Measurements from ENCODE around the gene KLHL22.

The KLHL22 gene

DNA sequence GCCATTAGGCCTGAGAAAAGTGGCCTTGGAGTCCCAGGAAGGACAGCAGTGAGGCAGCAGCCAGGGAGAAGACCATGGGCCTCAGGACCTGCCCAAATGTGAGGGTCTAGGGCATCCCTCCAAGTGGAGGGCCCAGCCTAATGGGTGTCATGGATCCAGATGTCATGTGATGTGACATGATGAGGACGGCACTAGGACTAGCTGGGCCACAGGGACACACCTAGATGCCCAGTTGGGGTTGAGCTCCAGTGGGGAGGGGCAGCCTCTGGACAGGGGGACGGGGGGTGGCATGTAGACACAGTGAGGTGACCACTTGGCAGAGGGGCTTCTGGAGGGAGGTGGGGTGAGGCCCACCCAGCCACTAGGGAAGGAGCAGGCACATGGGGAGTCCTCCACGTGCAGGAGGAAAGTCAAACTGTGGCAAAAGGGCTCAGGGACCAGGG is 63.3 kb downstream of the KLHL22 start:
- H3K4me3 Mint-ChIP-seq, result peak overlapping the region; percentile 58
- DNase-seq, result no peak

DNA sequence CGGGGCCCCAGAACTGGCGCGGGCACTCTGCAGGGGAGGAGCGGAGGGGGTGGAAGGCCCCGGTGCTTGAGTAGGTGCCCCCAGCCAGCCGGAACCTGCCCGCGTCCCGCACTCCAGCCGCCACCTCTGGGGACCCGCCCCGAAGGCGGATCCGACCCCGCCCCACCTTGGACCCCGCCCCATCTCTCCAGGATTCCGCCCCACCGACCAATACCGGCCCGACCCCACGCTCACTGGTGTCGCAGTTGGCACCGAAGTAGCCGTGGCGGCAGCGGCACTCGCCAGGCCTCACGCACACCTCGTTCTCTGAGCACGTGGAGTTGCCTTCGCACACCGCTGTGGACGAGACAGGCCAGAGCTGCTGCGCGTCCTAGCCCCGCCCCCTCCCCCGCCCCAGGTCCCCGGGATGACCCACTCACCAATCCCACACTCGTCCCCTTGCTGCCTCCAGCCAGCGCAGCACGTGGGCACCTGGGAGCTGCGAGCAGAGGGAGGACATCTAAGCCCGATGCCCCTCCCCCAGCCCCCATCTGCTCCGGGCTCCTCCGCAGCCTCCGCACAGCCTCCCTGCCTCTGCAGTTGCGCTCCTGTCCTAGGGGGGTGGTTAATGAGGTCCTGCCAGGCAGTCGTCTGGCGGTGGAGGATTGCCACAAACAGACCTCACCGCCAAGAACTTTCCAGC is 63.9 kb downstream of the KLHL22 start:
- peaks cover 18% of the 10 kb centered on the region for H3K36me3 Mint-ChIP-seq (ENCODE audit: low read depth)
- no peak for DNase-seq
- H3K27me3 Mint-ChIP-seq (ENCODE audit: low read depth, poor library complexity), result peaks cover 89% of the 10 kb centered on the region
- peaks cover 23% of the 10 kb centered on the region for H3K4me1 Mint-ChIP-seq
- TF ChIP-seq CTCF (IDR thresholded peaks at IDR 0.05), result no peak
- H3K4me3 Mint-ChIP-seq, result peak overlapping the region; percentile 63
- H3K9me3 Mint-ChIP-seq, result no peaks in the 10 kb centered on the region
- H3K27ac Mint-ChIP-seq, result no peak overlapping the region

More for the DNA sequence above, 63.3 kb downstream of the KLHL22 start:
- no peak overlapping the region for H3K27ac Mint-ChIP-seq
- peaks cover 14% of the 10 kb centered on the region for H3K36me3 Mint-ChIP-seq (ENCODE audit: low read depth)
- H3K9me3 Mint-ChIP-seq, result no peaks in the 10 kb centered on the region
- no peak for TF ChIP-seq CTCF (IDR thresholded peaks at IDR 0.05)
- H3K4me1 Mint-ChIP-seq, result peaks cover 29% of the 10 kb centered on the region
- peaks cover 89% of the 10 kb centered on the region for H3K27me3 Mint-ChIP-seq (ENCODE audit: low read depth, poor library complexity)

GRCh38 chr22:20430720-20431510 is 64.7 kb downstream of the KLHL22 start:
- Mint-ChIP-seq H3K36me3 (ENCODE audit: low read depth) (peaks cover 18% of the 10 kb centered on the region), H3K9me3 (no peaks in the 10 kb centered on the region), H3K27me3 (ENCODE audit: low read depth, poor library complexity) (peaks cover 87% of the 10 kb centered on the region), H3K4me1 (peaks cover 23% of the 10 kb centered on the region), H3K27ac (no peak overlapping the region), H3K4me3 (peak overlapping the region; percentile 68)
- peak; percentile 25 for TF ChIP-seq CTCF (IDR thresholded peaks at IDR 0.05)
- peak; percentile 72 for DNase-seq

DNA sequence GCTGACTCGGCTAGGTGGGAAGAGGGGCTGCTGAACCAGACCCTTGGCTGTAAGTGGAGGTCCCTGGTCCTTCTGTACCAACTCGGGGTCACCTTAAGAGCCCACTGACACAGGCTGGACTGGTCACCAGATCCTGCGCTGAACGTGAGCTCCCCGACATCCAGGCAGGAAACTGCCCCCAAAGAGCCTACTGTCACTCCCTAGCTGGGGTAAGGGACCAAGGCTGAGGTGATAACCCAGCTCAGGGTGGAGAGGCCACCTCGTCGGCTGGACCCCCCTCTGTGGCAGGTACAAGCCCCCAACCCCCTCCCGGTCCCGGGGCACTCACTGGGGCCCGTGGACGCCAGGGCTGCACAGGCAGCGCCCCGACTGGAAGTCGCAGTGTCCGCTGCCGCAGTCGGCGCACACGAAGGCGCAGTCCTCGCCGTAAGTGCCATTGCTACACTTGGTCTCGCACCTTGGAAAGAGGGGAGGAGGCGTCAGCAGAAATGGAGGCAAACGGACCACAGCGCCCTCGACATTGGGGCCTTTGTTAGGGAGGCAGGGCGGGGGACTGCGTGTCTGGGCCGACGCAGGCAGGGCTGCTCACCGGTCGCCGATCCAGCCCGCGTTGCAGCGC is 65.4 kb downstream of the KLHL22 start:
- H3K36me3 Mint-ChIP-seq (ENCODE audit: low read depth), result peaks cover 18% of the 10 kb centered on the region
- TF ChIP-seq CTCF (IDR thresholded peaks at IDR 0.05), result no peak
- peaks cover 80% of the 10 kb centered on the region for H3K27me3 Mint-ChIP-seq (ENCODE audit: low read depth, poor library complexity)
- no peak overlapping the region for H3K27ac Mint-ChIP-seq
- peaks cover 16% of the 10 kb centered on the region for H3K4me1 Mint-ChIP-seq
- H3K9me3 Mint-ChIP-seq, result no peaks in the 10 kb centered on the region
- H3K4me3 Mint-ChIP-seq, result peak overlapping the region; percentile 68
- DNase-seq, result no peak

DNA sequence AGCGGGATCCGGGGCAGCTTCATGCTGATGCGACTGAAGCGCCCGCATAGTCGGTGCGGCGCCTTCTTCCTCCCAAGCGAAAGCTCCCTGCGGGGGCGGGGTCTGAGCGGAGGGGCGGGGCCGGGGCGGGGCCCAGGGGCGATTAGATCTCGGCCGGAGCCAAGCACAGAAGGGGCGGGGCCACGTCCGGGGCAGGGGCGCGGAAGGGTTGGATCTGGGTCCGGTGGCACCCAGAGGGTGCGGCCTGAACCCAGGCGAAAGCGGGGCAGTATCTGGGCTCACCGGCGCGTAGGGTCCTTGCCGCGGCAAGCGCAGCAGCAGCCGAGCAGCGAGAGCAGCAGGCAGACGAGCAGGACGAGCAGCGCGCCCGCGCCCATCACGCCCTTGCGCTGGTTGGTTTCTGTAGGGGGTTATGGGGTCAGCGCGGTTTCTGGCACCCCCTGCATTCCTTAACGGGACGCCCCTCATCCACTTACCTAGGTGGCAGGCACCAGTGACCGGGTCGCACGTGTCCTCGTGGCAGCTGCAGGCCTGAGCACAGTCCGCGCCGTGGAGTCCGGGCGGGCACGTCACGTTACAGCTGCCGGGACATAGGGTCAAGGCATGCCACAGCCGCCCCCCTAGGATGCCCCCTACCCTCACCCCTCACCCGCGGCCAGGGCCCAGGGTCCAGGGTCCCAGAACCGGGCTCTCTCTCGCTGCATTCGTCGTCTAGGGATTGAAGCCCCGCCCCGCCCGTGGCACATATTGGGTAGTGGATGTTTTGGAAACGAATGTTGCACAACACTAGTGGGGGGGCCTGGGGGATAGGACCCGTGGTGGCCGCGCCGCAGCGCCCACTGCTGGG is 66.1 kb downstream of the KLHL22 start:
- DNase-seq, result peak; percentile 89
- H3K27me3 Mint-ChIP-seq (ENCODE audit: low read depth, poor library complexity), result peaks cover 72% of the 10 kb centered on the region
- H3K4me1 Mint-ChIP-seq, result peaks cover 10% of the 10 kb centered on the region
- no peak overlapping the region for H3K27ac Mint-ChIP-seq
- peaks cover 18% of the 10 kb centered on the region for H3K36me3 Mint-ChIP-seq (ENCODE audit: low read depth)
- H3K9me3 Mint-ChIP-seq, result no peaks in the 10 kb centered on the region
- no peak for TF ChIP-seq CTCF (IDR thresholded peaks at IDR 0.05)
- peak overlapping the region; percentile 68 for H3K4me3 Mint-ChIP-seq
